ENCODE measurements around the gene TARS1.
"Not testable (repeated sequence)": the region's sequence is repeated elsewhere in the genome, so short reads cannot be mapped to it uniquely, and the experiment has no call there.

The TARS1 gene

GRCh38 chr5:33423018-33423630 lies 17.6 kb upstream of the TARS1 start:
- H3K9me3 Mint-ChIP-seq: no peaks in the 10 kb centered on the region
- DNase-seq (ENCODE audit: low spot score): no peak
- H3K4me3 Mint-ChIP-seq: no peak overlapping the region
- peaks cover 12% of the 10 kb centered on the region for H3K27me3 Mint-ChIP-seq (ENCODE audit: low read depth)
- H3K27ac Mint-ChIP-seq: no peak overlapping the region
- H3K36me3 Mint-ChIP-seq (ENCODE audit: low read depth): no peaks in the 10 kb centered on the region
- no peaks in the 10 kb centered on the region for H3K4me1 Mint-ChIP-seq (ENCODE audit: low read depth)

DNA sequence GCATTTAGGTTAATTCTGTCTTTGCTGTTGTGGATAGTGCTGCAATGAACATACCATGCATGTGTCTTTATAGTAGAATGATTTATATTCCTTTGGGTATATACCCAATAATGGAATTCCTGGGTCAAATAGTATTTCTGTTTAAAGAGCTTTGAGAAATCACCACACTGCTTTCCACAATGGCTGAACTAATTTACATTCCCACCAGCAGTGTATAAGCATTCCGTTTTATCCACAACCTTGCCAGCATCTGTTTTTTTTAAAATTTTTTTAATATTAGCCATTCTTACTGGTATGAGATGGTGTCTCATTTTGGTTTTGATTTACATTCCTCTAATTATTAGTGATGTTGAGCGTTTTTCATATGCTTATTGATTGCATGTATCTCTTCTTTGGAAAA lies 15.5 kb upstream of the TARS1 start:
- Mint-ChIP-seq H3K4me3 (no peak overlapping the region), H3K27ac (no peak overlapping the region), H3K4me1 (ENCODE audit: low read depth) (no peaks in the 10 kb centered on the region), H3K27me3 (ENCODE audit: low read depth) (peaks cover 9% of the 10 kb centered on the region), H3K36me3 (ENCODE audit: low read depth) (no peaks in the 10 kb centered on the region), H3K9me3 (no peaks in the 10 kb centered on the region)
- no peak for DNase-seq (ENCODE audit: low spot score)

DNA sequence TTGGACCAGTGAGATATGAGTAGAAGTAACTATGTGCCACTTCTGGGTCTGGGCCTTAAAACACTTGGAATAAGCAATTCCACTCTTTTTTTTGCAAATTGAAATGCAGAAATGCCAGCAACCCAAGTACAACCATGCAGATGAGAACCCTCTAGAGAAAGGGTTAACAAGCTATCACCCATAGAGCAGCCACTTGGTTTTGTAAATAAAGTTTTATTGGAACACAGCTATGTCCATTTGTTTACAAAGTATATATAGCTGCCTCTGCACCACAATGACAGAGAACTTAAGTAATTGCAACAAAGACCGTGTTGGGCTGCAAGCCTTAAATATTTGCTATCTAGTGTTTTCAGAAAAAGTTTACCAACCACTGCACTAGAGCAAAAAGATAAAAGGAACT lies 9.8 kb upstream of the TARS1 start:
- no peak overlapping the region for H3K4me3 Mint-ChIP-seq

GRCh38 chr5:33432656-33433055 lies 8.1 kb upstream of the TARS1 start:
- Mint-ChIP-seq H3K4me3 (no peak overlapping the region), H3K27me3 (ENCODE audit: low read depth) (peaks cover 4% of the 10 kb centered on the region), H3K4me1 (ENCODE audit: low read depth) (peaks cover 7% of the 10 kb centered on the region), H3K27ac (no peak overlapping the region), H3K36me3 (ENCODE audit: low read depth) (no peaks in the 10 kb centered on the region), H3K9me3 (no peaks in the 10 kb centered on the region)
- no peak for DNase-seq (ENCODE audit: low spot score)

More for the DNA sequence above, 9.8 kb upstream of the TARS1 start:
- Mint-ChIP-seq H3K27me3 (ENCODE audit: low read depth) (peaks cover 6% of the 10 kb centered on the region), H3K4me1 (ENCODE audit: low read depth) (peaks cover 5% of the 10 kb centered on the region), H3K36me3 (ENCODE audit: low read depth) (no peaks in the 10 kb centered on the region), H3K9me3 (no peaks in the 10 kb centered on the region), H3K27ac (no peak overlapping the region)
- no peak for DNase-seq (ENCODE audit: low spot score)

- H3K27me3 Mint-ChIP-seq (ENCODE audit: low read depth): peaks cover 4% of the 10 kb centered on the region
- H3K4me1 Mint-ChIP-seq (ENCODE audit: low read depth): peaks cover 11% of the 10 kb centered on the region
- no peak overlapping the region for H3K27ac Mint-ChIP-seq
- H3K4me3 Mint-ChIP-seq: no peak overlapping the region
- no peak for DNase-seq (ENCODE audit: low spot score)
- no peaks in the 10 kb centered on the region for H3K36me3 Mint-ChIP-seq (ENCODE audit: low read depth)
- H3K9me3 Mint-ChIP-seq: no peaks in the 10 kb centered on the region
Observed at GRCh38 chr5:33433303-33434240, 7.2 kb upstream of the TARS1 start.

- H3K27ac Mint-ChIP-seq; H3K27me3 Mint-ChIP-seq (ENCODE audit: low read depth): not testable (repeated sequence)
Observed at GRCh38 chr5:33435893-33436490, 4.8 kb upstream of the TARS1 start.

DNA sequence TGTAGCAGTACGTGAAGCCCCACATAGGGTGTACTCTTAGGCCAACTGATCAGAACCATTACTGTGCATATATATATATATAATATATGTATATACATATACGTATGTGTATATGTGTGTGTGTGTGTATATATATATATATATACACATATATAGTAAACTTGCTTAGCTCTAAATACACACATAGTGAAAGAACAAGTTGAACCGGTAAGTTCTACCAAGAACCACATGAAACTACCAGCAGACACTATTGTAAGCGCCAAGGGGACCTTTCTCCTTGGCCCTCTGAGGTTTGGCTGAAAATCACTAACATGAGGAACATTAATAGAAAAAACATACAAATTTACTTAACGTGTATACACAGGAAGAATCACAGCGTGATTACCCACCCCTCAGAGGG lies 1.8 kb upstream of the TARS1 start:
- no peaks in the 10 kb centered on the region for H3K9me3 Mint-ChIP-seq
- H3K27me3 Mint-ChIP-seq (ENCODE audit: low read depth): no peaks in the 10 kb centered on the region
- no peak overlapping the region for H3K27ac Mint-ChIP-seq
- H3K4me3 Mint-ChIP-seq: no peak overlapping the region
- DNase-seq (ENCODE audit: low spot score): no peak
- peaks cover 22% of the 10 kb centered on the region for H3K4me1 Mint-ChIP-seq (ENCODE audit: low read depth)
- peaks cover 6% of the 10 kb centered on the region for H3K36me3 Mint-ChIP-seq (ENCODE audit: low read depth)

More at GRCh38 chr5:33435893-33436490, 4.8 kb upstream of the TARS1 start:
- H3K9me3 Mint-ChIP-seq; H3K36me3 Mint-ChIP-seq (ENCODE audit: low read depth); H3K4me3 Mint-ChIP-seq: not testable (repeated sequence)
- peak; percentile 56 for DNase-seq (ENCODE audit: low spot score)
- H3K4me1 Mint-ChIP-seq (ENCODE audit: low read depth): peaks cover 13% of the 10 kb centered on the region

DNA sequence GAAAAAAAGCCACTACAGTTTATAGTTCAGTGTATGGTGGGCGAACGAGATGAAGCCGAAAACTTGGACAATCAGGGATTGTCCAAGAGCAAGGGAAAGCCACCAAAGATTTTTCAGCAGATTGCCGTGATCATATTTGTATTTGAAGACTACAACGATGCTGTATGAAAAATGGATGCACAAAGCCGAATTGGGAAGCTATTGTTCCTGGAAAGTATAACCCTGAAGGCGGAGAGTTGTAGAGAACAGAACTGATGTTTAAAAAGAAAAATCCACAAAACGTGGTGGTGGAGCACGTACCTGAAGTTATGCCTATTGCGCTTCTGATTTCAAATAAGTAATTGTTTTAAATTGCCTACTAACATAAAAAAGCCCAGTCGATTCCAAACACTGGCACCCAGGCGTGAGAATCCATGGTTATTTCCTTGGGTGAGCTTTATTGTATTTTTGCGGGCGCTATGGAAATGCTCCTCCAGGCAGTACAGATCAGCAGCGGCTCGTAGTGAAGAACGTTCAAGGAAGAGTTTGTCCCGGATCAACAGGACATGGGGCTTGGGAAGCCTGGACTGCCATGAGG lies 772 bp upstream of the TARS1 start:
- no peak for DNase-seq (ENCODE audit: low spot score)
- Mint-ChIP-seq H3K4me1 (ENCODE audit: low read depth) (peaks cover 29% of the 10 kb centered on the region), H3K4me3 (no peak overlapping the region)

DNA sequence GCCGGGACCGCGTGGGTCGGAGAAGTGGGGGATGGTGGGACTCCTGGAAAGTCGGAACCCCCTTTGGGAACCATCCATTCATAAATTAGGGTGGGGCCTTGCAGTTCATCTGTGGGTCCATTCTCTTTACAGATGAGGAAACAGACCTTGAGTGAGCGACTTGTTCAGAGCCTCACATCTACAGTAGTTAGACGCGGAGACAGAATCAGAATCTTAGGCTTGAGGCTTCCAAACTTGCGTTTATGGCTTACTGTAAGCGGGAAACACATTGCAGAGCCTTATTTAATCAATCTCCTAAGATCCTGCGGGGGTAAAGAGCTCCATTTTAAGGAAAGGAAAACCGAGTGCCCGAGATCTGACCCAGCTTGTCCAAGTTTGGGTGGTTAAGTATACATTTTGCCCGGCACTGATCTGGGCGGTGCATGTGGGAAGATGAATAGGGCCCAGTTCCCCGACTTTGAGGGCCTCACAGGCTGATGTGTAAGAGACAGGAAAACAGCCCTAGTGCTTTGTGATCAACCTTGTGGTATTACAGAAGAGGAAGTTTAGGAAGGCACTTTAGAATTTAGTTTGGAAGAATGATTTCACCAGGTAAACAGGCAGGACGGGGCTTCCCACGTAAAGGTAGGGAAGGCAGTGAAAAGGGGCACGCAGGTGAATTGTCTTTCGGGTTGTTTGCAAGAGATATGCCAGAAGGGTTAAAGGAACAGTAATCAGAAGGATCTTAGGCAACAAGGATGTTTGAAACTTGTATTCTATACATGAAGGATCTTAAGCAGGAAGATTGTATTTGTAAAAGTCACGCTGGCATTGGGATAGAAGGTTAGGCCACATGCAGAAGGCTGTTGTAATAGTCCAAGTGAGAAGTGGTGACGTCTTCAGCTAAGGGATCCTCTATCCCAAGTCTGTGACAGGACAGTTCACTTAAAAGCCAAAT lies 744 bp downstream of the TARS1 start:
- Mint-ChIP-seq H3K27ac (no peak overlapping the region), H3K27me3 (ENCODE audit: low read depth) (no peaks in the 10 kb centered on the region), H3K9me3 (no peaks in the 10 kb centered on the region), H3K4me3 (no peak overlapping the region), H3K4me1 (ENCODE audit: low read depth) (peaks cover 34% of the 10 kb centered on the region), H3K36me3 (ENCODE audit: low read depth) (peaks cover 25% of the 10 kb centered on the region)
- peak; percentile 20 for DNase-seq (ENCODE audit: low spot score)

More for the DNA sequence above, 772 bp upstream of the TARS1 start:
- Mint-ChIP-seq H3K27me3 (ENCODE audit: low read depth) (no peaks in the 10 kb centered on the region), H3K9me3 (no peaks in the 10 kb centered on the region), H3K36me3 (ENCODE audit: low read depth) (peaks cover 12% of the 10 kb centered on the region), H3K27ac (no peak overlapping the region)

DNA sequence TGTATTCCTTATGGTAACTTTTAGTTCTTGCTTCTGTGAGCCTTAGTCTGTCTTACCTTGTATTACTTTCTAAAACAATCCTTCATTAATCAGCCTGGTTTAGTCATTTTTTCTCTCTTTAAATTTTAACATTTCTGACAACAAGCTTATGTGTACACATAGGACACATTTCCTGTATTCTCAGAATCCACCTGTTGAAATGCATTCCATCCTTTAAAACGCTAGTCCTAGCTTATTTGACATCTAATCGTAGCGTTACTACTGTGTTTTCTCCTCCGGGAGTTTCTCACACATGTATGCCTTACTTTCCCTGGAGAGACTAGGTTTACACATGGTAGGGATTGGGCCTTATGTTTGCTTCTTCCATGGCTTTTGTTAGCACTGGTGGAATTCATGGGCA lies 3.8 kb downstream of the TARS1 start:
- Mint-ChIP-seq H3K27me3 (ENCODE audit: low read depth) (no peaks in the 10 kb centered on the region), H3K4me3 (peak overlapping the region; percentile 44), H3K36me3 (ENCODE audit: low read depth) (peaks cover 51% of the 10 kb centered on the region), H3K4me1 (ENCODE audit: low read depth) (peaks cover 39% of the 10 kb centered on the region), H3K27ac (peak overlapping the region; percentile 23), H3K9me3 (no peaks in the 10 kb centered on the region)
- DNase-seq (ENCODE audit: low spot score): no peak

DNA sequence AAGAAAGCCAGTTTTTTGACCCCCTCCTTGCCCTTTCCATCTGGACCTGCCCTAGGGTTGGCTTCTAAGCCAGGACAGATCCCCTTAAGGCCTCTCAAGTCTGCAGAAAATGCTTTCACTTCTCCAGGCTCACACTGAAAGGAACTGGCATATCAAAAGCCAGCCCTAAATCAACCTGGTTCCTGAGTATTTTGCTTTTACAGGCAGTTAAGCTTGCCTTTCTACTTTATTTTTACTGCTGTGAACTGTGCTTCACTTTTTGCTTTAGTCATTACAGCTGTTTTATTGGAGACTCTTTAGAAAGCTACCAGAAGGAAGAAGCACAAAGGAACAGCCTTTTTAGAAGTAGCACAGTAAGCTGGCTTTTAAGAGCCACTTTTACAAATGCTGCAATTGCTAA lies 5.0 kb downstream of the TARS1 start:
- Mint-ChIP-seq H3K27me3 (ENCODE audit: low read depth) (no peaks in the 10 kb centered on the region), H3K4me1 (ENCODE audit: low read depth) (peaks cover 39% of the 10 kb centered on the region), H3K9me3 (no peaks in the 10 kb centered on the region), H3K4me3 (no peak overlapping the region), H3K27ac (peak overlapping the region; percentile 13), H3K36me3 (ENCODE audit: low read depth) (peaks cover 56% of the 10 kb centered on the region)
- DNase-seq (ENCODE audit: low spot score): no peak

DNA sequence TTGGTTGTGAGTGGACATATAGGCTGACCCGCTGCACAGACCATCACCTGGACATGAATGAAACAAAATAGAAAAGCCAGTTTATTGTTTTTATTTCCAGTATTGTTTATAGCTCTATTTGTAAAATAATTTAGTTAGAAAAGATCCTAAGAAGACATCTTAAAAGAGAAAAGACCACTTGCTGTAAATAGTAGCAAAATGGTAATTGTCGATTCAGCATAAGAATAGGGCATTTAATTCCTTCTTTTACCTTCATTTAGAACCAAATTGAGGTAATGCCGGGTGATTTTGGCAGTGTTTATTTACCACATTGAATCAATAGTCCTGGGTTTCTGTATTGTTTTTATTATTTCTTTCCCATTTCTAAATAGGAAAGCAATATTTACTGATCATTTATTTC lies 7.4 kb downstream of the TARS1 start:
- H3K4me3 Mint-ChIP-seq: no peak overlapping the region
- H3K36me3 Mint-ChIP-seq (ENCODE audit: low read depth): peaks cover 64% of the 10 kb centered on the region
- H3K27me3 Mint-ChIP-seq (ENCODE audit: low read depth): no peaks in the 10 kb centered on the region
- peaks cover 35% of the 10 kb centered on the region for H3K4me1 Mint-ChIP-seq (ENCODE audit: low read depth)
- H3K27ac Mint-ChIP-seq: no peak overlapping the region
- DNase-seq (ENCODE audit: low spot score): no peak
- H3K9me3 Mint-ChIP-seq: no peaks in the 10 kb centered on the region

DNA sequence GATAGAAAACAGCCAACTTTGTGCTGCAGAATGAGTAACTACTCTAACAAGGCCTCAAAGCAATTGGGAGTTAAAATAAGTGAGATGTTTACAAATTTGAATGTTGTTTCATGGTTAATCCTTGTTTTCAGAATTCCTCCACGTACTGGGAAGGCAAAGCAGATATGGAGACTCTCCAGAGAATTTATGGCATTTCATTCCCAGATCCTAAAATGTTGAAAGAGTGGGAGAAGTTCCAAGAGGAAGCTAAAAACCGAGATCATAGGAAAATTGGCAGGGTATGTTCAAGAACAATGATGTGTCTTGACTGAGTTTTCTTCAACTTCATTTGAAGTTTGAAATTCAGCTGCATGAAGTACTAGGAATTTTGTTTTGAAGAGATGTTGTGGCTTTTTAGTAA lies 16.4 kb downstream of the TARS1 start:
- H3K4me1 Mint-ChIP-seq (ENCODE audit: low read depth): peaks cover 2% of the 10 kb centered on the region
- H3K9me3 Mint-ChIP-seq: no peaks in the 10 kb centered on the region
- no peak overlapping the region for H3K27ac Mint-ChIP-seq
- H3K4me3 Mint-ChIP-seq: no peak overlapping the region
- no peak for DNase-seq (ENCODE audit: low spot score)
- H3K27me3 Mint-ChIP-seq (ENCODE audit: low read depth): no peaks in the 10 kb centered on the region
- peaks cover 77% of the 10 kb centered on the region for H3K36me3 Mint-ChIP-seq (ENCODE audit: low read depth)

All from T-helper 2 cell treated with Interferon-gamma antibody and Interleukin-4, amounts not matched to agents 5 μg/mL and 100 μg/mL, for 36 hours (primary cell).